GM13977 (cell line): ENCODE data around the gene MDN1.
"Not testable (repeated sequence)": the region's sequence is repeated elsewhere in the genome, so short reads cannot be mapped to it uniquely, and the experiment has no call there.

Experiments used
- DNase-seq: peaks from one replicate; pipeline ENCODE4 v3.0.0; 2012; ENCODE audit warnings: low spot score
- in situ Hi-C: fragments of 300-500 bp; cut with MboI; formaldehyde crosslinking; loops from one replicate; pipeline ENCODE4 v1.12.0; 2022; ENCODE audit warnings: low sequenced_read_pairs, low pct_unique_long_range_greater_than_20kb, mixed read lengths, inconsistent platforms; ENCODE audit not compliant: unreplicated experiment
- TF ChIP-seq, protein P1 (sequence below): IDR thresholded peaks from 2 replicates; pipeline ENCODE4 v1.5.1; 2012; ENCODE audit warnings: mild to moderate bottlenecking, control low read depth; ENCODE audit not compliant: insufficient read depth; ENCODE audit errors: extremely low read depth, missing control alignments

MDN1 gene

DNA sequence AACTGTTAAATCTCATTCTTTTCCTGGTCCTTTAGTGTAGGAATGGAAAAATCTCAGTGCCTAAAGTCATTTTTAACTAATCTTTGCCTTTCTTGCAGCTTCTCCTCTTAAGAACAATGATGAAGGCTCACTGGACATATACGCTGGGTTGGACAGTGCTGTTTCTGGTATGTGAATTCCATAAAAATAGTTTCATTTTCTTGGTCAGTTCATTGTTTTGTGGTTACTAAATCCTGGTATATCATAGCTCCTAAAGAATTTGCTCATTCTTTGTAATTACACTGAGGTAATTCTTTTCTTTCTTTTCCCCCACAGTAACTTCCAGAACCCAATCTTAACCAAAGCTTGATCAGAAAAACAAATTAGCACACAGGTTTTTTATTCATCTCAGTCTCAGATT is 33.5 kb upstream of the MDN1 start:
- DNase-seq = no peak

DNA sequence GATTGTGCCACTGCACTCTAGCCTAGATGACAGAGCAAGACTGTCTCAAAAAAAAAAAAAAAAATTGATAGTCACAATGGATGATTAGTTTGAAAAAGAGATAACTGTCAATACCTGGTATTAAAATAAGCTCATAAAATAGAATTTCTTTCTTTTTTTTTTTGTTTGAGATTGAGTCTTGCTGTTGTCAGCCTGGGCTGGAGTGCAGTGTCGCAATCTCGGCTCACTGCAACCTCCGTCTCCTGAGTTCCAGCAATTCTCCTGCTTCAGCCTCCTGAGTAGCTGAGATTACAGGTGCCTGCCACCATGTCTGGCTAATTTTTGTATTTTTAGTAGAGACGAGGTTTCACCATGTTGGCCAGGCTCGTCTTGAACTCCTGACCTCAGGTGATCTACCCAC is 27.9 kb upstream of the MDN1 start:
- DNase-seq, in situ Hi-C loops: not testable (repeated sequence)

More for the DNA sequence above, 33.5 kb upstream of the MDN1 start:
- TF ChIP-seq, protein P1, sequence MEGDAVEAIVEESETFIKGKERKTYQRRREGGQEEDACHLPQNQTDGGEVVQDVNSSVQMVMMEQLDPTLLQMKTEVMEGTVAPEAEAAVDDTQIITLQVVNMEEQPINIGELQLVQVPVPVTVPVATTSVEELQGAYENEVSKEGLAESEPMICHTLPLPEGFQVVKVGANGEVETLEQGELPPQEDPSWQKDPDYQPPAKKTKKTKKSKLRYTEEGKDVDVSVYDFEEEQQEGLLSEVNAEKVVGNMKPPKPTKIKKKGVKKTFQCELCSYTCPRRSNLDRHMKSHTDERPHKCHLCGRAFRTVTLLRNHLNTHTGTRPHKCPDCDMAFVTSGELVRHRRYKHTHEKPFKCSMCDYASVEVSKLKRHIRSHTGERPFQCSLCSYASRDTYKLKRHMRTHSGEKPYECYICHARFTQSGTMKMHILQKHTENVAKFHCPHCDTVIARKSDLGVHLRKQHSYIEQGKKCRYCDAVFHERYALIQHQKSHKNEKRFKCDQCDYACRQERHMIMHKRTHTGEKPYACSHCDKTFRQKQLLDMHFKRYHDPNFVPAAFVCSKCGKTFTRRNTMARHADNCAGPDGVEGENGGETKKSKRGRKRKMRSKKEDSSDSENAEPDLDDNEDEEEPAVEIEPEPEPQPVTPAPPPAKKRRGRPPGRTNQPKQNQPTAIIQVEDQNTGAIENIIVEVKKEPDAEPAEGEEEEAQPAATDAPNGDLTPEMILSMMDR = no peak
- in situ Hi-C loops = no loop called here

DNA sequence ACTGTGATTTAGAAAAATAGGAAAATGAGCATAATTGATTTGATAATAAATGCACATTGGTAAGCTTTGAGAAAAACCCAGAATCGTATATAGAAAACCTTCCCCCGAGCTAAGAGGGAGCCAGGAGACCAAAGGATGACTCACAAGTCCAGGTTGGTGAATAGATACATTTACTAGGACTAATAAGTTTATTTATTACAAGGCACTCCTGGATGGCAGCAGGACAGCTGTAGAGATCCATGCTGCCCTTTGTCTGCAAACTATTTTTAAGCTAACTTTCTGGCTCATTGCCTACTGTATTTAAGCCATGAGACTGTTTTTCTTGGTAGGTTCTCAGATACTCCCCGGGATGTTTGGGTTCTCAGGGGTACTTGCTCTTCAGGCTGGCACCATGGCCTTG is 23.5 kb upstream of the MDN1 start:
- in situ Hi-C loops = no loop called here
- TF ChIP-seq, protein P1 = no peak
- no peak for DNase-seq

DNA sequence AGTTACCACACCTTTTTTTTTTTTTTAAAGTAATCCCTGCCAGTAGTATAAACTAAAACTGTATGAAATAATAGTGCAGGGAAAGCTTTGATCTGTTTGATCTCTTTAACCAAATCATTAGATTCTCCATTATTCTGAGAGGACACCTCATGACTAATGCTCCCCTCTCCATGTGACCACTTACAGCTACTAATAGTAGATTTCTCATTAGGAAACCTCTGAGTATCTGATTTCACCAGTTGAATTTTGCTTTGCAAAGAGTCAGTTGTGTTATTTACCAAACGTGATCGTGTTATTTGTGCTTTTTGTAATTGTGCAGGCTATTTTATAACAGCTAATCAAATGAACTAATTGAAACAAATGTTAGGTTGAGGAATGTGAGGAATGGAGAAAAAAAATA is 22.6 kb upstream of the MDN1 start:
- TF ChIP-seq, protein P1 = no peak
- in situ Hi-C loops = no loop called here
- DNase-seq = no peak

DNA sequence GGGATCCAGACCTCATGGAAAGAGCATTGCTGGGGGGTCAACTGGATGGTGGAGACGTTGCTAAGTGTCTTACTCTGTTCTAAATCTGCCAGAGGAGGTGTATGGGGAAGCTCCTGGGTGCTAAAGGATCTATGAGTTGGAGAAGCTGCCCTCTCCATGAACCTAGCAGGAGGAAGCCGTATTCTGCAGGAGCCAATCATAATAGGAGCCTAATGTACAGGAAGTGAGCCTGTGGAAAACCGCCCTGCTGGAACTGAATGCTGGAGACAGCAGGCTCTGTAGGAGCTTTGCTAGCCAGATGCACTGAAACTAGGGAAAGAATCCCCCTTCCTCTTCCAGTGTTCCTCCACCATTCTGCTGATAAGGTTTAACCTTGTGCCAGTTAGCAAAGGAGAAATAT is 20.9 kb upstream of the MDN1 start:
- no peak for DNase-seq
- in situ Hi-C loops = no loop called here
- TF ChIP-seq, protein P1 = no peak

DNA sequence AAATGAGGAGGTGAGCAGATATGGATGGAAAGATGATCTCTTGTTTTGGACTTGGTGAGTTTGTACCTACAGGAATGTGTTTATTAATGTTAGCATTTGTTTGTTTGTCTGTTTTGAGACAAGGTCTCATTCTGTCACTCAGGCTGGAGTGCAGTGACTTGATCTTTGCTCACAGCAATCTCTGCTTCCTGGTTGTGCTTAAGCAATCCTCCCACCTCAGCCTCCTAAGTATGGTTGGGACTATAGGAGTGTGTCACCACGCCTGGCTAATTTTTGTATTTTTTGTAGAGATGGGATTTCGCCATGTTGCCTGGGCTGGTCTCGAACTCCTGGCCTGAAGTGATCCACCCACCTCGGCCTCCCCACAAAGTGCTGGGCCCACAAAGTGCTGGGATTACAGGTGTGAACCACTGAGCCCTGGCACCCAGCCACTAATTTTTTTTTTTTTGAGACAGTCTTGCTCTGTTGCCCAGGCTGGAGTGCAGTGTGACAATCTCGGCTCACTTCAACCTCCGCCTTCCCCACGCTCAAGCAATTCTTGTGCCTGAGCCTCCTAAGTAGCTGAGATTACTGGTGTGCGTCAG is 17.1 kb upstream of the MDN1 start:
- no peak for DNase-seq
- TF ChIP-seq, protein P1 = no peak
- in situ Hi-C loops = no loop called here

DNA sequence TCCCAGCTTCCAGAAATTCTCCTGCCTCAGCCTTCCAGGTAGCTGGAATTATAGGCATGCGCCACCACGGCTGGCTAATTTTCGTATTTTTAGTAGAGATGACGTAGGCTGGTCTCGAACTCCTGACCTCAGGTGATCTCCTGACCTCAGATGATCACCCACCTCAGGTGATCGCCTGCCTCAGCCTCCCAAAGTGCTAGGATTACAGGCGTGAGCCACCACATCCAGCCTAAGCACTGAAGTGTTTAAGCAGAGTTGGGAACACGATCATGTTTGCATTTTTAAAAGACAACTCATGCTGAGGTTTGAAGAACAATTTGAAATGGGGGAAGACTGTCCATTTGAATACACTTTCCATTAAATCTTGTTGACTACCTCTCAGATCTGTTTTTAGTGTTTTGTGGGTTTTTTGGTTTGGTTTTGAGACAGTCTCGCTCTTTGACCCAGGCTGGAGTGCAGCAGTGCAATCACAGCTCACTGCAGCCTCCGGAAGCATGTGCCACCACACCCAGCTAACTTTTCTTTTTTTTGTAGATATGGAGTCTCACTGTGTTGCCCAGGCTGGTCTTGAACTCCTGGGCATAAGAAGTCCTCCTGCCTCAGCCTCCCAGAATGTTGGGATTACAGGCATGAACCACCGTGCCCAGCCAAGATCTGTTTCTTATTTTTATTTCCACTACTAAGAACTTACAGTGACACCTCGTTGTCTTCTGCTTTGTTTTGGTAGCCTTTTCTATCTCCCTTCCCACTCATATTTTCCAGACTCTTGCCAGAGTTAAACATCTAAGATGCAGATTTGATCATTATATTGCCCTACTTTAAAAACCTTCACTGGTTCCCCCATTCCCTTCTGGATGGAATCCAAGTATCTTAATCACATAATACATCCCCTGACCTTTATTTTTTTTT is 15.5 kb upstream of the MDN1 start:
- in situ Hi-C loops = no loop called here
- TF ChIP-seq, protein P1 = no peak
- DNase-seq = peak; percentile 37
